ENCODE results near the gene MYO5A. TPM values are rescaled to one million over a fixed set of nuclear protein-coding genes. Genes with fewer than 3 reads are reported as not detected.
"Not testable (repeated sequence)": the region's sequence is repeated elsewhere in the genome, so short reads cannot be mapped to it uniquely, and the experiment has no call there.

MYO5A gene
- total RNA-seq, 1 donor from 2014 or later = 55.0 TPM

GRCh38 chr15:52517014-52517413 lies 11.7 kb downstream of the MYO5A start:
- intact Hi-C loops (cut with DNase I) = no loop called here
- Histone ChIP-seq H3K27me3 (no peaks in the 10 kb centered on the region), H3K4me3 (no peak overlapping the region), H3K27ac (no peak overlapping the region), H3K36me3 (no peaks in the 10 kb centered on the region), H3K4me1 (no peaks in the 10 kb centered on the region), H3K9me3 (no peaks in the 10 kb centered on the region)
- DNase-seq (ENCODE audit: low spot score in 2 of 2) = no peak
- TF ChIP-seq CTCF (IDR thresholded peaks at IDR 0.05) = no peak

- intact Hi-C loops (cut with DNase I) = no loop called here
- H3K4me1 ChIP-seq = no peaks in the 10 kb centered on the region
- H3K9me3 ChIP-seq = no peaks in the 10 kb centered on the region
- H3K4me3 ChIP-seq = no peak overlapping the region
- H3K27me3 ChIP-seq = no peaks in the 10 kb centered on the region
- DNase-seq (ENCODE audit: low spot score in 2 of 2) = no peak
- H3K27ac ChIP-seq = no peak overlapping the region
- TF ChIP-seq CTCF (IDR thresholded peaks at IDR 0.05) = no peak
- H3K36me3 ChIP-seq = no peaks in the 10 kb centered on the region
Observed at GRCh38 chr15:52515343-52515742, 13.3 kb downstream of the MYO5A start.

- intact Hi-C loops (cut with DNase I) = no loop called here
Observed at GRCh38 chr15:52514482-52514881, 14.2 kb downstream of the MYO5A start.

GRCh38 chr15:52512869-52513268 lies 15.8 kb downstream of the MYO5A start:
- intact Hi-C loops (cut with DNase I); H3K36me3 ChIP-seq; H3K9me3 ChIP-seq; DNase-seq (ENCODE audit: low spot score in 2 of 2); H3K4me3 ChIP-seq; H3K27me3 ChIP-seq; H3K27ac ChIP-seq; H3K4me1 ChIP-seq: not testable (repeated sequence)

More at GRCh38 chr15:52514482-52514881, 14.2 kb downstream of the MYO5A start:
- Histone ChIP-seq H3K4me1 (no peaks in the 10 kb centered on the region), H3K36me3 (no peaks in the 10 kb centered on the region), H3K27ac (no peak overlapping the region), H3K9me3 (no peaks in the 10 kb centered on the region), H3K4me3 (no peak overlapping the region), H3K27me3 (no peaks in the 10 kb centered on the region)
- TF ChIP-seq CTCF (IDR thresholded peaks at IDR 0.05) = no peak
- DNase-seq (ENCODE audit: low spot score in 2 of 2) = no peak

GRCh38 chr15:52511084-52511483 lies 17.6 kb downstream of the MYO5A start:
- Histone ChIP-seq H3K27ac (no peak overlapping the region), H3K4me1 (no peaks in the 10 kb centered on the region), H3K36me3 (no peaks in the 10 kb centered on the region), H3K9me3 (no peaks in the 10 kb centered on the region), H3K4me3 (no peak overlapping the region), H3K27me3 (no peaks in the 10 kb centered on the region)
- no peak for DNase-seq (ENCODE audit: low spot score in 2 of 2)
- TF ChIP-seq CTCF (IDR thresholded peaks at IDR 0.05) = no peak
- intact Hi-C loops (cut with DNase I) = no loop called here

GRCh38 chr15:52509500-52510245 lies 19.0 kb downstream of the MYO5A start:
- TF ChIP-seq CTCF (IDR thresholded peaks at IDR 0.05) = no peak
- no peak overlapping the region for H3K27ac ChIP-seq
- H3K4me1 ChIP-seq = no peaks in the 10 kb centered on the region
- H3K9me3 ChIP-seq = no peaks in the 10 kb centered on the region
- H3K36me3 ChIP-seq = no peaks in the 10 kb centered on the region
- no peak for DNase-seq (ENCODE audit: low spot score in 2 of 2)
- no peaks in the 10 kb centered on the region for H3K27me3 ChIP-seq
- no peak overlapping the region for H3K4me3 ChIP-seq
- intact Hi-C loops (cut with DNase I) = no loop called here

Measured in ascending aorta (tissue), 2 donors.